ENCODE data around the gene THEMIS2. TPM values are rescaled to one million over a fixed set of nuclear protein-coding genes. Genes with fewer than 3 reads are reported as not detected.

Gene THEMIS2
- total RNA-seq, 4 donors from 2014 or later = 20.1 to 36.0 (median 25.0) TPM

DNA sequence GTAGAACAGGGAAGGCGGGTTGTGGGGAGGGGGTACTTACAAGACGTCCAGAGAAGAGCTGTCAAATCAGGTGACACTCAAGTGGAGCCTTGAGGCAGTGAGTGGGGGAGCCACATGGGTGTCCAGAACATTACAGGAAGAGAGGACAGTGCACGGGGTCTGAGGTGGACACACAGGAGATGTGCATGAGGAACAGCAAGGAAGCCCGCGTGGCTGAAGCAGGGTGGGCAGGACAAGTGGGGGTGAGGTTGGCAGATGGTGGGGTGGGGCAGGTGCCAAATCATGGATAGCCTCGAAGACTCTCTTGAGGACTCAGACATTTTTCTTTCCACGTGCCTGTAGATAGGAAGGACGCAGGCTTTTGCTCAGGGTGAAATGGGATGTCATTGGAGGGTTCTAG lies 63.4 kb downstream of the THEMIS2 start:
- intact Hi-C loops (cut with DNase I) = no loop called here
- 29 to 46% methylated on average over 8 of the region's 8 CpGs for WGBS, 2 donors
- peaks cover 6 to 13% of the 10 kb centered on the region in 2 donors for H3K4me1 ChIP-seq
- H3K36me3 ChIP-seq = no peaks in the 10 kb centered on the region
- peak overlapping the region in 2 of 3 donors; percentile 9 to 60 for H3K27ac ChIP-seq
- TF ChIP-seq, protein P1, sequence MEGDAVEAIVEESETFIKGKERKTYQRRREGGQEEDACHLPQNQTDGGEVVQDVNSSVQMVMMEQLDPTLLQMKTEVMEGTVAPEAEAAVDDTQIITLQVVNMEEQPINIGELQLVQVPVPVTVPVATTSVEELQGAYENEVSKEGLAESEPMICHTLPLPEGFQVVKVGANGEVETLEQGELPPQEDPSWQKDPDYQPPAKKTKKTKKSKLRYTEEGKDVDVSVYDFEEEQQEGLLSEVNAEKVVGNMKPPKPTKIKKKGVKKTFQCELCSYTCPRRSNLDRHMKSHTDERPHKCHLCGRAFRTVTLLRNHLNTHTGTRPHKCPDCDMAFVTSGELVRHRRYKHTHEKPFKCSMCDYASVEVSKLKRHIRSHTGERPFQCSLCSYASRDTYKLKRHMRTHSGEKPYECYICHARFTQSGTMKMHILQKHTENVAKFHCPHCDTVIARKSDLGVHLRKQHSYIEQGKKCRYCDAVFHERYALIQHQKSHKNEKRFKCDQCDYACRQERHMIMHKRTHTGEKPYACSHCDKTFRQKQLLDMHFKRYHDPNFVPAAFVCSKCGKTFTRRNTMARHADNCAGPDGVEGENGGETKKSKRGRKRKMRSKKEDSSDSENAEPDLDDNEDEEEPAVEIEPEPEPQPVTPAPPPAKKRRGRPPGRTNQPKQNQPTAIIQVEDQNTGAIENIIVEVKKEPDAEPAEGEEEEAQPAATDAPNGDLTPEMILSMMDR (IDR thresholded peaks at IDR 0.05) = no peak
- TF ChIP-seq POLR2A (IDR thresholded peaks at IDR 0.05) = no peak
- no peaks in the 10 kb centered on the region for H3K9me3 ChIP-seq
- H3K4me3 ChIP-seq (replicated peaks in 1 of 3) = peak overlapping the region in 2 of 3 donors; percentile 20 to 21
- DNase-seq = peak; percentile 31 to 45
- no peaks in the 10 kb centered on the region for H3K27me3 ChIP-seq

Small RNA genes lying within 50 kb of the gene (small RNA-seq; reads per million reads assigned to genes)
- gene RNU6-1245P (not detected), gene SCARNA1 (319 reads per million, percentile 98 among the genes with 10 or more reads in this experiment)

Other genes starting within 250 kb of the THEMIS2 start
- gene FGR, start 237.4 kb upstream of the THEMIS2 start, total RNA-seq = 1 to 10 TPM; 4.6 to 7.1 (median 6.4) TPM
- gene IFI6, start 200.4 kb upstream of the THEMIS2 start, total RNA-seq = 100 to 1,000 TPM; 120 to 174 (median 150) TPM
- 10 to 100 TPM; 23.7 to 32.6 (median 30.7) TPM for gene FAM76A, start 146.6 kb upstream of the THEMIS2 start, total RNA-seq
- 100 to 1,000 TPM; 169 to 265 (median 221) TPM for gene STX12, start 99.3 kb upstream of the THEMIS2 start, total RNA-seq
- 10 to 100 TPM; 29.2 to 34.8 (median 33.1) TPM for gene PPP1R8, start 41.8 kb upstream of the THEMIS2 start, total RNA-seq
- gene RPA2, start 42.0 kb downstream of the THEMIS2 start, total RNA-seq = 10 to 100 TPM; 42.4 to 70.5 (median 60.4) TPM
- 10 to 100 TPM; 22.3 to 37.8 (median 26.9) TPM for gene SMPDL3B, start 62.5 kb downstream of the THEMIS2 start, total RNA-seq
- gene XKR8, start 87.4 kb downstream of the THEMIS2 start, total RNA-seq = 10 to 100 TPM in 3 of 4 donors, 1 to 10 TPM in 1; 8.3 to 14.3 (median 11.3) TPM
- gene EYA3, start 216.1 kb downstream of the THEMIS2 start, total RNA-seq = 10 to 100 TPM; 19.3 to 27.7 (median 20.0) TPM